Suprapubic skin (tissue), 3 donors: ENCODE data around the gene NUTM2A.
"Not testable (repeated sequence)": the region's sequence is repeated elsewhere in the genome, so short reads cannot be mapped to it uniquely, and the experiment has no call there.

Experiments
- EP300 ChIP-seq: sonication (generic); formaldehyde crosslinking; IDR thresholded peaks from one replicate; pipeline ENCODE4 v1.6.1; 2017; ENCODE audit warnings: antibody characterized with exemption
- TF ChIP-seq, protein P1 (sequence below), 2 donors: fragments of 200-600 bp in 1 of 2; fragments of 450-650 bp in 1 of 2; sonication (generic) in 1 of 2; IDR thresholded peaks; one replicate each; pipeline ENCODE4 v1.5.1; 2016 to 2019; ENCODE audit warnings: antibody characterized with exemption in 2 of 2, mild to moderate bottlenecking in 1 of 2, moderate library complexity in 1 of 2

DNA sequence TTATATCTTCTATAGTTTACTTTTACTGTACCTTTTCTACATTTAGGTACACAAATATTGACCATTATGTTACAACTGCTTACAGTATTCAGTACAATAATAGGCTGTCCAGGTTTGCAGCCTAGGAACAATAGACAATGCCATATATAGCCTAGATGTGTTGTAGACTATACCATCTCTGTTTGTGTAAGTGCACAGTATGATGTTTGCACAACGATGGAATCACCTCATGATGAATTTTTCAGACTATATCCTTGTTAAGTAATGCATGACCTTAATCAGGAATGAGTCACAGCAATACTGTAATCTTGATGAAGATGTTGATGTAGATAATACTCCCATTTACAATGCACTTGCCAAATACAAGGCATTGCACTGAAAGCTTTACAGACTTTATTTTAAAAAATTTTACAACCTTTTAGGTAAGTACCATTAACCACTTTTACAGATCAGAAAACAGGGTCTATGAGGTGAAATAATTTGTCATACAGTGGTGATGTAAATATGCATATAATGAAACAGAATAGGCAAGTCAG, 23.6 kb downstream of the NUTM2A start:
- not testable (repeated sequence) for TF ChIP-seq EP300
- TF ChIP-seq, protein P1, sequence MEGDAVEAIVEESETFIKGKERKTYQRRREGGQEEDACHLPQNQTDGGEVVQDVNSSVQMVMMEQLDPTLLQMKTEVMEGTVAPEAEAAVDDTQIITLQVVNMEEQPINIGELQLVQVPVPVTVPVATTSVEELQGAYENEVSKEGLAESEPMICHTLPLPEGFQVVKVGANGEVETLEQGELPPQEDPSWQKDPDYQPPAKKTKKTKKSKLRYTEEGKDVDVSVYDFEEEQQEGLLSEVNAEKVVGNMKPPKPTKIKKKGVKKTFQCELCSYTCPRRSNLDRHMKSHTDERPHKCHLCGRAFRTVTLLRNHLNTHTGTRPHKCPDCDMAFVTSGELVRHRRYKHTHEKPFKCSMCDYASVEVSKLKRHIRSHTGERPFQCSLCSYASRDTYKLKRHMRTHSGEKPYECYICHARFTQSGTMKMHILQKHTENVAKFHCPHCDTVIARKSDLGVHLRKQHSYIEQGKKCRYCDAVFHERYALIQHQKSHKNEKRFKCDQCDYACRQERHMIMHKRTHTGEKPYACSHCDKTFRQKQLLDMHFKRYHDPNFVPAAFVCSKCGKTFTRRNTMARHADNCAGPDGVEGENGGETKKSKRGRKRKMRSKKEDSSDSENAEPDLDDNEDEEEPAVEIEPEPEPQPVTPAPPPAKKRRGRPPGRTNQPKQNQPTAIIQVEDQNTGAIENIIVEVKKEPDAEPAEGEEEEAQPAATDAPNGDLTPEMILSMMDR (IDR thresholded peaks at IDR 0.05), result not testable (repeated sequence)
